GM12892 (cell line): ENCODE results near the gene CFLAR.

ENCODE experiments used
- POLR2A ChIP-seq: IDR thresholded peaks from 2 replicates; pipeline ENCODE4 v1.6.1; 2011; ENCODE audit warnings: low read depth, low read length, control low read depth
- TAF1 ChIP-seq: IDR thresholded peaks from 2 replicates; pipeline ENCODE4 v1.6.1; 2011; ENCODE audit warnings: low read depth, mild to moderate bottlenecking, control low read depth, low read length, borderline replicate concordance

DNA sequence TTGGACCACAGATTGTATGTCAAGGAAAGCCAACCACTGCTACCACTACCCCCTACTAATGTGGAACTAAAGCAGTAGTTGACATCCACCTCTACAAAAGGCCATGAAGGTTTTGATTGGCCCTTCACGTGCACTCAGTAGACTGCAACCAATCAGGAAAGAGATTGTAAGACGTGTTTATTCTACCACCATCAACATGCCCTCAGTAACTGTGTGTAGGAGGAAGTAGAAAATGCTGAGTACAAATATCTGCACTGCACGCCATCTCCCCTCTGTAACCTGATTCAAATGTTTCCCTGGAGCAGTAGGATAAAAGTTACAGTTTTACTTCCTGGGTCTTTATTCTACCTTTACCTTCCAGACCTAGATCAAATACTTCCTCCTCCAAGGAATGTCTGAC is 64.0 kb downstream of the CFLAR start:
- TF ChIP-seq TAF1 (no peak), POLR2A (no peak)
